HCT116 (cell line): ENCODE measurements around the gene VDAC2. TPM values are rescaled to one million over a fixed set of nuclear protein-coding genes. Genes with fewer than 3 reads are reported as not detected.

Experiments used
- ATAC-seq: fragments of 200-7000 bp; cut with Tn5 transposase; 2 replicates; pipeline ENCODE4 v1.9.1; 2020; ENCODE audit warnings: mild to moderate bottlenecking, moderate library complexity
- BruUV-seq: library from RNA; stranded (reverse); fragments of 400-500 nt; replicated peaks from 2 replicates; lab custom pipeline; 2021; lab: Mats Ljungman, UMichigan
- CTCF ChIA-PET: fragments of 300-600 bp; sonication (Branson Sonifier 250); formaldehyde crosslinking; loops from one replicate; lab custom pipeline; 2021; ENCODE audit warnings: antibody characterized with exemption; lab: Charles Lee
- POLR2A ChIA-PET: fragments of 300-600, 350-600 bp; sonication (Branson Sonifier 250); formaldehyde crosslinking; loops from one replicate; lab custom pipeline; 2021; ENCODE audit warnings: antibody characterized with exemption; lab: Charles Lee
- RAD21 ChIA-PET, 2 experiments: fragments of 300-600 bp; sonication (Branson Sonifier 250); formaldehyde crosslinking; loops; one replicate each; lab custom pipeline; 2023; ENCODE audit warnings: low total read pairs in 2 of 2; ENCODE audit not compliant: uncharacterized antibody in 2 of 2, unreplicated experiment in 2 of 2, low non-redundant PET in 1 of 2; lab: Charles Lee
- DNase-seq: peaks from one replicate; pipeline ENCODE4 v3.0.0-alpha.2; 2010; ENCODE audit warnings: low read depth, low spot score
- H2AFZ ChIP-seq: fragments of 200-600 bp; shearing (Covaris generic), sonication (generic); 2 replicates; pipeline ENCODE4 v1.6.1; 2017; ENCODE audit warnings: low read depth, mixed run types, mixed read lengths, antibody characterized with exemption, low read length; ENCODE audit not compliant: poor library complexity, severe bottlenecking
- H3K27ac ChIP-seq: 2 replicates; pipeline ENCODE4 v1.5.1; 2012; ENCODE audit warnings: low read depth, low read length
- H3K27me3 ChIP-seq: fragments of 200-600 bp; sonication (generic); 2 replicates; pipeline ENCODE4 v1.6.1; 2016; ENCODE audit warnings: mixed run types, low read length, mixed read lengths; ENCODE audit not compliant: insufficient read depth
- H3K36me3 ChIP-seq, 2 experiments: fragments of 200-500 bp in 1 of 2; fragments of 200-600 bp in 1 of 2; sonication (Bioruptor generic) in 1 of 2; sonication (generic) in 1 of 2; 2 replicates each; pipeline versions ENCODE4 v1.5.1 to v1.6.1; 2014 to 2016; ENCODE audit warnings: low read length in 2 of 2, inconsistent platforms in 1 of 2, mixed read lengths in 1 of 2, mixed run types in 1 of 2; ENCODE audit not compliant: insufficient read depth in 2 of 2, control insufficient read depth in 1 of 2
- H3K4me1 ChIP-seq, 2 experiments: fragments of 200-600 bp in 1 of 2; sonication (generic) in 1 of 2; 2 replicates each; pipeline versions ENCODE4 v1.5.1 to v1.6.1; 2012 to 2017; ENCODE audit warnings: low read length in 2 of 2, inconsistent platforms in 1 of 2, mild to moderate bottlenecking in 1 of 2, mixed read lengths in 1 of 2, mixed run types in 1 of 2, moderate library complexity in 1 of 2; ENCODE audit not compliant: insufficient read depth in 2 of 2, control insufficient read depth in 1 of 2
- H3K4me2 ChIP-seq: fragments of 200-600 bp; sonication (generic); 2 replicates; pipeline ENCODE4 v1.6.1; 2017; ENCODE audit warnings: mixed run types, low read length, mixed read lengths
- H3K4me3 ChIP-seq, 2 experiments: fragments of 200-600 bp in 1 of 2; sonication (generic) in 1 of 2; replicated peaks in 1 of 2; 2 replicates each; pipeline ENCODE4 v1.5.1; 2011 to 2016; ENCODE audit warnings: low read length in 2 of 2, control low read depth in 1 of 2, low read depth in 1 of 2, mild to moderate bottlenecking in 1 of 2, mixed read lengths in 1 of 2, mixed run types in 1 of 2
- H3K79me2 ChIP-seq: fragments of 200-600 bp; sonication (generic); 2 replicates; pipeline ENCODE4 v1.6.1; 2017; ENCODE audit warnings: mild to moderate bottlenecking, mixed run types, low read length, moderate library complexity, mixed read lengths; ENCODE audit not compliant: insufficient read depth
- H3K9ac ChIP-seq: fragments of 200-600 bp; sonication (generic); 2 replicates; pipeline ENCODE4 v1.6.1; 2016; ENCODE audit warnings: low read length, mixed read lengths
- H3K9me2 ChIP-seq: fragments of 200-600 bp; sonication (generic), shearing (Covaris generic); 2 replicates; pipeline ENCODE4 v1.6.1; 2017; ENCODE audit warnings: mixed run types, mild to moderate bottlenecking, moderate library complexity; ENCODE audit not compliant: insufficient read depth
- H3K9me3 ChIP-seq, 2 experiments: fragments of 200-500 bp in 1 of 2; fragments of 200-600 bp in 1 of 2; sonication (Bioruptor generic) in 1 of 2; sonication (generic) in 1 of 2; 2 replicates each; pipeline ENCODE4 v1.6.1; 2014 to 2017; ENCODE audit warnings: low read length in 2 of 2, mixed read lengths in 2 of 2, inconsistent platforms in 1 of 2, low read depth in 1 of 2, mild to moderate bottlenecking in 1 of 2, mixed run types in 1 of 2, moderate library complexity in 1 of 2; ENCODE audit not compliant: control insufficient read depth in 1 of 2, insufficient read depth in 1 of 2
- H4K20me1 ChIP-seq: fragments of 200-600 bp; sonication (generic), shearing (Covaris generic); 2 replicates; pipeline ENCODE4 v1.6.1; 2017; ENCODE audit warnings: mixed run types, mild to moderate bottlenecking, moderate library complexity; ENCODE audit not compliant: insufficient read depth
- ATF3 ChIP-seq: IDR thresholded peaks from 2 replicates; pipeline ENCODE4 v1.6.1; 2012
- CEBPB ChIP-seq: IDR thresholded peaks from 2 replicates; pipeline ENCODE4 v1.6.1; 2012; ENCODE audit warnings: low read depth
- EGR1 ChIP-seq: IDR thresholded peaks from 2 replicates; pipeline ENCODE4 v1.6.1; 2012; ENCODE audit warnings: low read depth
- ELF1 ChIP-seq: IDR thresholded peaks from 2 replicates; pipeline ENCODE4 v1.6.1; 2012; ENCODE audit warnings: low read depth, borderline replicate concordance
- EZH2 ChIP-seq: fragments of 200-600 bp; sonication (generic); IDR thresholded peaks from 2 replicates; pipeline ENCODE4 v1.6.1; 2017; ENCODE audit warnings: antibody characterized with exemption, mixed run types
- EZH2phosphoT487 ChIP-seq: fragments of 200-600 bp; IDR thresholded peaks from 2 replicates; pipeline ENCODE4 v1.6.1; 2018; ENCODE audit warnings: antibody characterized with exemption, borderline replicate concordance
- FOSL1 ChIP-seq: IDR thresholded peaks from 2 replicates; pipeline ENCODE4 v1.6.1; 2012; ENCODE audit warnings: low read depth
- JUND ChIP-seq: IDR thresholded peaks from 2 replicates; pipeline ENCODE4 v1.6.1; 2012
- MAX ChIP-seq: IDR thresholded peaks from 2 replicates; pipeline ENCODE4 v1.6.1; 2012
- POLR2A ChIP-seq: IDR thresholded peaks from 2 replicates; pipeline ENCODE4 v1.7.0; 2011; ENCODE audit warnings: borderline replicate concordance; ENCODE audit not compliant: insufficient read depth, insufficient read length; ENCODE audit errors: extremely low read depth
- POLR2AphosphoS5 ChIP-seq: IDR thresholded peaks from 2 replicates; pipeline ENCODE4 v1.6.1; 2011; ENCODE audit warnings: mild to moderate bottlenecking, low read depth, low read length, moderate library complexity
- RAD21 ChIP-seq: IDR thresholded peaks from 2 replicates; pipeline ENCODE4 v1.6.1; 2012; ENCODE audit warnings: low read depth, mild to moderate bottlenecking
- SP1 ChIP-seq: IDR thresholded peaks from 2 replicates; pipeline ENCODE4 v1.6.1; 2012; ENCODE audit warnings: low read depth
- SRF ChIP-seq: IDR thresholded peaks from 2 replicates; pipeline ENCODE4 v1.6.1; 2012; ENCODE audit warnings: low read depth
- TCF7L2 ChIP-seq: IDR thresholded peaks from 2 replicates; pipeline ENCODE4 v1.7.0; 2011; ENCODE audit warnings: borderline replicate concordance, inconsistent platforms; ENCODE audit not compliant: insufficient read depth, insufficient read length; ENCODE audit errors: extremely low read depth
- YY1 ChIP-seq: IDR thresholded peaks from 2 replicates; pipeline ENCODE4 v1.6.1; 2011; ENCODE audit warnings: low read length, low read depth, moderate library complexity, mild to moderate bottlenecking; ENCODE audit not compliant: insufficient replicate concordance; ENCODE audit errors: extremely low read depth
- ZFX ChIP-seq: fragments of 450-650 bp; IDR thresholded peaks from 2 replicates; pipeline ENCODE4 v1.6.1; 2017
- intact Hi-C: fragments of 100-400 bp; cut with micrococcal nuclease; formaldehyde crosslinking; loops from 2 replicates; pipeline ENCODE4 v1.10.0; 2022
- total RNA-seq: library from RNA; stranded (reverse); gene quantifications from one replicate; pipeline ENCODE4 v1.2.1, GENCODE V29; 2021; ENCODE audit not compliant: unreplicated experiment
- TF ChIP-seq, protein P1 (sequence below): IDR thresholded peaks from 2 replicates; pipeline ENCODE4 v1.6.1; 2012; ENCODE audit warnings: low read depth
- TF ChIP-seq, protein P2 (sequence below): IDR thresholded peaks from 2 replicates; pipeline ENCODE4 v1.6.1; 2011; ENCODE audit warnings: mild to moderate bottlenecking, low read length, moderate library complexity; ENCODE audit not compliant: insufficient replicate concordance; ENCODE audit errors: extremely low read depth
- TF ChIP-seq, protein P3 (sequence below), 3 experiments: fragments of 200-600 bp in 1 of 3; sonication (generic) in 1 of 3; IDR thresholded peaks in 2 of 3; conservative IDR thresholded peaks in 1 of 3; 2 replicates each; pipeline ENCODE4 v1.5.1; 2012 to 2017; ENCODE audit warnings: low read depth in 2 of 3, low read length in 2 of 3, antibody characterized with exemption in 1 of 3, borderline replicate concordance in 1 of 3, control low read depth in 1 of 3, mild to moderate bottlenecking in 1 of 3, mixed read lengths in 1 of 3, mixed run types in 1 of 3, moderate library complexity in 1 of 3; ENCODE audit not compliant: insufficient read depth in 1 of 3

The VDAC2 gene
- total RNA-seq, 1 experiment from 2014 or later = 289 TPM

- intact Hi-C loops = no loop called here
- H3K4me2 ChIP-seq = peak overlapping the region; percentile 95
- no peaks in the 10 kb centered on the region for H3K9me2 ChIP-seq
- H4K20me1 ChIP-seq = peaks cover 12% of the 10 kb centered on the region; the same call in 1 of the 2 replicates
- H3K27ac ChIP-seq = peak overlapping the region; percentile 84
- no peaks in the 10 kb centered on the region for H3K9me3 ChIP-seq
- peak overlapping the region; percentile 99 for H3K9ac ChIP-seq
- RAD21 ChIA-PET = interaction anchor here in 1 of 2 experiments (0.5 kb wide), 1 partner anchor 66 kb away, joined by 3 read pairs; no protein-coding TSS in a partner anchor
- no peaks in the 10 kb centered on the region for H3K27me3 ChIP-seq
- ATAC-seq = peak; percentile 70
- POLR2A ChIA-PET = interaction anchor here (1.2 to 3.3 kb wide), 5 partner anchors 8 to 25 kb away, joined by 3 to 14 read pairs (median 4); partner anchors contain the start of gene COMTD1
- H3K79me2 ChIP-seq = peaks cover 43% of the 10 kb centered on the region
- H3K4me3 ChIP-seq = peak overlapping the region; percentile 85
- TF ChIP-seq SP1 (no peak), SRF (no peak), YY1 (no peak), TCF7L2 (no peak), CEBPB (no peak), EGR1 (no peak), EZH2phosphoT487 (no peak), MAX (no peak), ATF3 (no peak), FOSL1 (no peak), POLR2AphosphoS5 (no peak), POLR2A (no peak), RAD21 (no peak), EZH2 (no peak), ZFX (no peak), JUND (no peak), ELF1 (no peak)
- TF ChIP-seq, protein P1, sequence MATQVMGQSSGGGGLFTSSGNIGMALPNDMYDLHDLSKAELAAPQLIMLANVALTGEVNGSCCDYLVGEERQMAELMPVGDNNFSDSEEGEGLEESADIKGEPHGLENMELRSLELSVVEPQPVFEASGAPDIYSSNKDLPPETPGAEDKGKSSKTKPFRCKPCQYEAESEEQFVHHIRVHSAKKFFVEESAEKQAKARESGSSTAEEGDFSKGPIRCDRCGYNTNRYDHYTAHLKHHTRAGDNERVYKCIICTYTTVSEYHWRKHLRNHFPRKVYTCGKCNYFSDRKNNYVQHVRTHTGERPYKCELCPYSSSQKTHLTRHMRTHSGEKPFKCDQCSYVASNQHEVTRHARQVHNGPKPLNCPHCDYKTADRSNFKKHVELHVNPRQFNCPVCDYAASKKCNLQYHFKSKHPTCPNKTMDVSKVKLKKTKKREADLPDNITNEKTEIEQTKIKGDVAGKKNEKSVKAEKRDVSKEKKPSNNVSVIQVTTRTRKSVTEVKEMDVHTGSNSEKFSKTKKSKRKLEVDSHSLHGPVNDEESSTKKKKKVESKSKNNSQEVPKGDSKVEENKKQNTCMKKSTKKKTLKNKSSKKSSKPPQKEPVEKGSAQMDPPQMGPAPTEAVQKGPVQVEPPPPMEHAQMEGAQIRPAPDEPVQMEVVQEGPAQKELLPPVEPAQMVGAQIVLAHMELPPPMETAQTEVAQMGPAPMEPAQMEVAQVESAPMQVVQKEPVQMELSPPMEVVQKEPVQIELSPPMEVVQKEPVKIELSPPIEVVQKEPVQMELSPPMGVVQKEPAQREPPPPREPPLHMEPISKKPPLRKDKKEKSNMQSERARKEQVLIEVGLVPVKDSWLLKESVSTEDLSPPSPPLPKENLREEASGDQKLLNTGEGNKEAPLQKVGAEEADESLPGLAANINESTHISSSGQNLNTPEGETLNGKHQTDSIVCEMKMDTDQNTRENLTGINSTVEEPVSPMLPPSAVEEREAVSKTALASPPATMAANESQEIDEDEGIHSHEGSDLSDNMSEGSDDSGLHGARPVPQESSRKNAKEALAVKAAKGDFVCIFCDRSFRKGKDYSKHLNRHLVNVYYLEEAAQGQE = no peak
- TF ChIP-seq, protein P2, sequence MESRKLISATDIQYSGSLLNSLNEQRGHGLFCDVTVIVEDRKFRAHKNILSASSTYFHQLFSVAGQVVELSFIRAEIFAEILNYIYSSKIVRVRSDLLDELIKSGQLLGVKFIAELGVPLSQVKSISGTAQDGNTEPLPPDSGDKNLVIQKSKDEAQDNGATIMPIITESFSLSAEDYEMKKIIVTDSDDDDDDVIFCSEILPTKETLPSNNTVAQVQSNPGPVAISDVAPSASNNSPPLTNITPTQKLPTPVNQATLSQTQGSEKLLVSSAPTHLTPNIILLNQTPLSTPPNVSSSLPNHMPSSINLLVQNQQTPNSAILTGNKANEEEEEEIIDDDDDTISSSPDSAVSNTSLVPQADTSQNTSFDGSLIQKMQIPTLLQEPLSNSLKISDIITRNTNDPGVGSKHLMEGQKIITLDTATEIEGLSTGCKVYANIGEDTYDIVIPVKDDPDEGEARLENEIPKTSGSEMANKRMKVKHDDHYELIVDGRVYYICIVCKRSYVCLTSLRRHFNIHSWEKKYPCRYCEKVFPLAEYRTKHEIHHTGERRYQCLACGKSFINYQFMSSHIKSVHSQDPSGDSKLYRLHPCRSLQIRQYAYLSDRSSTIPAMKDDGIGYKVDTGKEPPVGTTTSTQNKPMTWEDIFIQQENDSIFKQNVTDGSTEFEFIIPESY = no peak
- TF ChIP-seq, protein P3, sequence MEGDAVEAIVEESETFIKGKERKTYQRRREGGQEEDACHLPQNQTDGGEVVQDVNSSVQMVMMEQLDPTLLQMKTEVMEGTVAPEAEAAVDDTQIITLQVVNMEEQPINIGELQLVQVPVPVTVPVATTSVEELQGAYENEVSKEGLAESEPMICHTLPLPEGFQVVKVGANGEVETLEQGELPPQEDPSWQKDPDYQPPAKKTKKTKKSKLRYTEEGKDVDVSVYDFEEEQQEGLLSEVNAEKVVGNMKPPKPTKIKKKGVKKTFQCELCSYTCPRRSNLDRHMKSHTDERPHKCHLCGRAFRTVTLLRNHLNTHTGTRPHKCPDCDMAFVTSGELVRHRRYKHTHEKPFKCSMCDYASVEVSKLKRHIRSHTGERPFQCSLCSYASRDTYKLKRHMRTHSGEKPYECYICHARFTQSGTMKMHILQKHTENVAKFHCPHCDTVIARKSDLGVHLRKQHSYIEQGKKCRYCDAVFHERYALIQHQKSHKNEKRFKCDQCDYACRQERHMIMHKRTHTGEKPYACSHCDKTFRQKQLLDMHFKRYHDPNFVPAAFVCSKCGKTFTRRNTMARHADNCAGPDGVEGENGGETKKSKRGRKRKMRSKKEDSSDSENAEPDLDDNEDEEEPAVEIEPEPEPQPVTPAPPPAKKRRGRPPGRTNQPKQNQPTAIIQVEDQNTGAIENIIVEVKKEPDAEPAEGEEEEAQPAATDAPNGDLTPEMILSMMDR (IDR thresholded peaks at IDR 0.05 in 2 of 3, conservative IDR thresholded peaks at IDR 0.05 in 1 of 3; ENCODE audit: borderline replicate concordance in 1 of 3, insufficient read depth in 1 of 3, low read depth in 2 of 3, low read length in 2 of 3) = no peak
- H3K4me1 ChIP-seq = peaks cover 21 to 54% of the 10 kb centered on the region in 2 experiments
- BruUV-seq = TSS peak; percentile 96
- peaks cover 15 to 32% of the 10 kb centered on the region in 2 experiments for H3K36me3 ChIP-seq
- CTCF ChIA-PET = interaction anchor here (1.5 kb wide), 1 partner anchor 26 kb away, joined by 6 read pairs; the partner anchor contains the start of gene COMTD1
- H2AFZ ChIP-seq = no peak overlapping the region
- DNase-seq = no peak
Measured at GRCh38 chr10:75209921-75210281, 695 bp upstream of the VDAC2 start.
